GM12878 (cell line): Measurements from ENCODE around the gene CINP. TPM values are rescaled to one million over a fixed set of nuclear protein-coding genes. Genes with fewer than 3 reads are reported as not detected.

ENCODE experiments used
- CBX3 ChIP-seq: fragments of 200-600 bp; sonication (generic); IDR thresholded peaks from 2 replicates; pipeline ENCODE4 v1.6.1; 2016; ENCODE audit warnings: low read depth, borderline replicate concordance
- CBX5 ChIP-seq: sonication (generic); IDR thresholded peaks from 2 replicates; pipeline ENCODE4 v1.6.1; 2016; ENCODE audit warnings: low read depth, moderate library complexity, mild to moderate bottlenecking, inconsistent platforms
- CEBPB ChIP-seq, 2 experiments: fragments of 150-350 bp in 1 of 2; IDR thresholded peaks; 2 replicates each; pipeline ENCODE4 v1.6.1; 2012 to 2014; ENCODE audit warnings: low read depth in 2 of 2, low read length in 2 of 2, borderline replicate concordance in 1 of 2, inconsistent platforms in 1 of 2
- CREM ChIP-seq: IDR thresholded peaks from 2 replicates; pipeline ENCODE4 v1.6.1; 2014; ENCODE audit warnings: antibody characterized with exemption, low read depth
- GATAD2B ChIP-seq: fragments of 450-650 bp; conservative IDR thresholded peaks from 2 replicates; pipeline ENCODE4 v1.6.1; 2017; ENCODE audit warnings: low read depth, mild to moderate bottlenecking, moderate library complexity
- HDGF ChIP-seq: fragments of 450-650 bp; IDR thresholded peaks from 2 replicates; pipeline ENCODE4 v1.6.1; 2016; ENCODE audit warnings: antibody characterized with exemption
- KAT2A ChIP-seq: conservative IDR thresholded peaks from 2 replicates; pipeline ENCODE4 v1.6.1; 2011; ENCODE audit warnings: low read depth, low read length; ENCODE audit not compliant: control insufficient read depth
- MAX ChIP-seq: IDR thresholded peaks from 2 replicates; pipeline ENCODE4 v1.6.1; 2012; ENCODE audit warnings: low read depth, low read length, improper control_type of control experiment
- MEF2B ChIP-seq: fragments of 450-650 bp; IDR thresholded peaks from 2 replicates; pipeline ENCODE4 v1.6.1; 2018; ENCODE audit warnings: mild to moderate bottlenecking, moderate library complexity; ENCODE audit not compliant: partially characterized antibody, poor library complexity, severe bottlenecking
- MTA2 ChIP-seq: fragments of 450-650 bp; IDR thresholded peaks from 2 replicates; pipeline ENCODE4 v1.6.1; 2016; ENCODE audit warnings: low read depth, mild to moderate bottlenecking, moderate library complexity
- NRF1 ChIP-seq: conservative IDR thresholded peaks from 2 replicates; pipeline ENCODE4 v1.6.1; 2011; ENCODE audit warnings: mild to moderate bottlenecking, low read depth, low read length, improper control_type of control experiment
- PAX8 ChIP-seq: fragments of 450-650 bp; IDR thresholded peaks from 2 replicates; pipeline ENCODE4 v1.6.1; 2017; ENCODE audit warnings: mild to moderate bottlenecking, moderate library complexity
- RELA ChIP-seq: fragments of 450-650 bp; IDR thresholded peaks from 2 replicates; pipeline ENCODE4 v1.8.0; 2014; ENCODE audit warnings: borderline replicate concordance; ENCODE audit not compliant: partially characterized antibody
- REST ChIP-seq: IDR thresholded peaks from 2 replicates; pipeline ENCODE4 v1.6.1; 2012; ENCODE audit warnings: mild to moderate bottlenecking, low read depth, low read length
- RFX5 ChIP-seq: IDR thresholded peaks from 2 replicates; pipeline ENCODE4 v1.6.1; 2011; ENCODE audit warnings: low read depth, low read length, improper control_type of control experiment
- RUNX3 ChIP-seq: IDR thresholded peaks from 2 replicates; pipeline ENCODE4 v1.6.1; 2012; ENCODE audit warnings: low read length, inconsistent platforms
- SIX5 ChIP-seq: IDR thresholded peaks from 2 replicates; pipeline ENCODE4 v1.6.1; 2011; ENCODE audit warnings: mild to moderate bottlenecking, low read depth, low read length, moderate library complexity; ENCODE audit not compliant: severe bottlenecking
- SREBF1 ChIP-seq: IDR thresholded peaks from 2 replicates; pipeline ENCODE4 v1.6.1; 2012; ENCODE audit warnings: mild to moderate bottlenecking, low read length
- SUZ12 ChIP-seq: fragments of 200-600 bp; sonication (generic); IDR thresholded peaks from one replicate; pipeline ENCODE4 v1.6.1; 2018; ENCODE audit warnings: antibody characterized with exemption, mild to moderate bottlenecking; ENCODE audit not compliant: unreplicated experiment
- TBL1XR1 ChIP-seq: IDR thresholded peaks from 2 replicates; pipeline ENCODE4 v1.6.1; 2012; ENCODE audit warnings: low read depth, low read length, improper control_type of control experiment
- ZBTB33 ChIP-seq: fragments of 450-650 bp; IDR thresholded peaks from 2 replicates; pipeline ENCODE4 v1.6.1; 2017; ENCODE audit warnings: mild to moderate bottlenecking
- polyA plus RNA-seq, 11 experiments: library from polyadenylated mRNA; depleted of rRNA in 4 of 11; unstranded in 6 of 11; stranded (reverse) in 5 of 11; fragments of >200 nt; fragmentation: Nextera tagmentation in 4 of 11; fragmentation: Illumina TruSeq in 1 of 11; extraction: Ambion mirVana in 4 of 11; extraction: Trizol in 1 of 11; gene quantifications; 1 replicate in 1 of 11; 2 replicates in 10 of 11; pipeline versions ENCODE4 v1.2.1 to v1.2.3, GENCODE V29; 2011 to 2016; ENCODE audit warnings: inconsistent platforms in 2 of 11, missing spikeins in 2 of 11, low read depth in 1 of 11
- total RNA-seq, 4 experiments: library from RNA; depleted of rRNA in 3 of 4; stranded (reverse); fragments of >200 nt in 3 of 4; fragmentation: Illumina TruSeq in 1 of 4; extraction: Trizol in 1 of 4; gene quantifications; 2 replicates each; pipeline versions ENCODE4 v1.2.1 to v1.2.3, GENCODE V29; 2013 to 2021
- TF ChIP-seq, protein P1 (sequence below): fragments of 450-650 bp; IDR thresholded peaks from 2 replicates; pipeline ENCODE4 v1.6.1; 2016; ENCODE audit warnings: mild to moderate bottlenecking
- TF ChIP-seq, protein P2 (sequence below): IDR thresholded peaks from 2 replicates; pipeline ENCODE4 v1.6.1; 2011; ENCODE audit warnings: borderline replicate concordance, low read depth, mild to moderate bottlenecking, moderate library complexity, low read length; ENCODE audit not compliant: insufficient read depth, poor library complexity, severe bottlenecking

The CINP gene
- total and polyA plus RNA-seq, 10 of the 15 experiments (the other 5 are each of a cell fraction or from before 2014, with no cell fraction given): 45.4 to 73.3 (median 52.9) TPM

DNA sequence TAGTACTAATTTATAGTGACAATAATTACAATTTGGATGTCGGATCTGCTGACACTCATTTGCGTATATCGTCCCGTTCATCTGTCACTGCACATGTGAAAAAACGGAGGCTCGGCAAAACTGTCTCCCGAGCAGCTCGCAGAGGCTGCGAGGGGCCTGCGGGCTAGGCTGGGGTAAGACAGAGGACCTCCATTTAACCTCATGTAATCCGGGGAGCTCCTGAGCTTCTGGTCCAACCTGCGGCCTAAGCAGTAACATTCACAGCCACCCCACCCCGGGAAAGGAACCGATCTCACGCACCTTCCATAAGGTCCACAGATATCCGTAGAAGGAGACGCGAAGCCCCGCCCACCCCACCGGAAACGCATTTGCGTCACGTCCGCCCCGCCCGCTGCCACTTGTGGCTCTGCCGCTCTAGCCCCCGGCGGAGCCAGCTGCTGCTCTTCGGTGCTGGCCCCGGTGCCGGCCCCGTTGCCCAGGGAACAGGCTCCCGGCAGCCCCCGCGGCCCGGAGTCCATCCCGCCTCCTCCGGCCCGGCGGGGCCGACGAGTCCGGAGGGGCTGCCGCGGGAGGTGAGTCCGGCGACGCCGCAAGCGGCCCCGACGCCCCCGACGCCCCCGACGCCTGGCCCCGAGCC lies at the start of gene CINP, which contains the start of gene TECPR2 (continued):
- TF ChIP-seq ZBTB33: no peak
- TF ChIP-seq RUNX3: no peak
- no peak for TF ChIP-seq GATAD2B
- peak; percentile 29 for TF ChIP-seq SIX5
- no peak for TF ChIP-seq MEF2B
- no peak for TF ChIP-seq KAT2A
- TF ChIP-seq, protein P1, sequence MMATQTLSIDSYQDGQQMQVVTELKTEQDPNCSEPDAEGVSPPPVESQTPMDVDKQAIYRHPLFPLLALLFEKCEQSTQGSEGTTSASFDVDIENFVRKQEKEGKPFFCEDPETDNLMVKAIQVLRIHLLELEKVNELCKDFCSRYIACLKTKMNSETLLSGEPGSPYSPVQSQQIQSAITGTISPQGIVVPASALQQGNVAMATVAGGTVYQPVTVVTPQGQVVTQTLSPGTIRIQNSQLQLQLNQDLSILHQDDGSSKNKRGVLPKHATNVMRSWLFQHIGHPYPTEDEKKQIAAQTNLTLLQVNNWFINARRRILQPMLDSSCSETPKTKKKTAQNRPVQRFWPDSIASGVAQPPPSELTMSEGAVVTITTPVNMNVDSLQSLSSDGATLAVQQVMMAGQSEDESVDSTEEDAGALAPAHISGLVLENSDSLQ: peak; percentile 62; the same call in 1 of the 2 replicates
- TF ChIP-seq CEBPB (IDR thresholded peaks at IDR 0.05; ENCODE audit: borderline replicate concordance in 1 of 2, low read depth in 2 of 2, low read length in 2 of 2): no peak
- TF ChIP-seq, protein P2, sequence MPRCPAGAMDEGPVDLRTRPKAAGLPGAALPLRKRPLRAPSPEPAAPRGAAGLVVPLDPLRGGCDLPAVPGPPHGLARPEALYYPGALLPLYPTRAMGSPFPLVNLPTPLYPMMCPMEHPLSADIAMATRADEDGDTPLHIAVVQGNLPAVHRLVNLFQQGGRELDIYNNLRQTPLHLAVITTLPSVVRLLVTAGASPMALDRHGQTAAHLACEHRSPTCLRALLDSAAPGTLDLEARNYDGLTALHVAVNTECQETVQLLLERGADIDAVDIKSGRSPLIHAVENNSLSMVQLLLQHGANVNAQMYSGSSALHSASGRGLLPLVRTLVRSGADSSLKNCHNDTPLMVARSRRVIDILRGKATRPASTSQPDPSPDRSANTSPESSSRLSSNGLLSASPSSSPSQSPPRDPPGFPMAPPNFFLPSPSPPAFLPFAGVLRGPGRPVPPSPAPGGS: peak; percentile 50
- TF ChIP-seq NRF1: no peak
- TF ChIP-seq RELA: no peak
- peak; percentile 86 for TF ChIP-seq CREM
- TF ChIP-seq RFX5: 0 out of 2 replicates have a peak, but pooled peaks have one; percentile 35
- TF ChIP-seq REST: no peak; the same call in 1 of the 2 replicates
- TF ChIP-seq CBX5: no peak
- no peak for TF ChIP-seq MTA2
- TF ChIP-seq SREBF1: no peak
- TF ChIP-seq MAX: peak; percentile 58; the same call in 1 of the 2 replicates
- no peak for TF ChIP-seq CBX3
- peak; percentile 67; the same call in 1 of the 2 replicates for TF ChIP-seq TBL1XR1
- TF ChIP-seq PAX8: no peak
- TF ChIP-seq HDGF: no peak
- no peak for TF ChIP-seq SUZ12
